NAMALWA (cell line): ENCODE data around the gene MLLT1.
A peak's percentile ranks its signal among the peaks of the same experiment; 100 is the strongest.

Experiments used
- DNase-seq: peaks from one replicate; pipeline ENCODE4 v3.0.0-alpha.2; 2015; ENCODE audit warnings: low spot score

The MLLT1 gene

GRCh38 chr19:6221220-6221877 lies 58.4 kb downstream of the MLLT1 start:
- DNase-seq: no peak

DNA sequence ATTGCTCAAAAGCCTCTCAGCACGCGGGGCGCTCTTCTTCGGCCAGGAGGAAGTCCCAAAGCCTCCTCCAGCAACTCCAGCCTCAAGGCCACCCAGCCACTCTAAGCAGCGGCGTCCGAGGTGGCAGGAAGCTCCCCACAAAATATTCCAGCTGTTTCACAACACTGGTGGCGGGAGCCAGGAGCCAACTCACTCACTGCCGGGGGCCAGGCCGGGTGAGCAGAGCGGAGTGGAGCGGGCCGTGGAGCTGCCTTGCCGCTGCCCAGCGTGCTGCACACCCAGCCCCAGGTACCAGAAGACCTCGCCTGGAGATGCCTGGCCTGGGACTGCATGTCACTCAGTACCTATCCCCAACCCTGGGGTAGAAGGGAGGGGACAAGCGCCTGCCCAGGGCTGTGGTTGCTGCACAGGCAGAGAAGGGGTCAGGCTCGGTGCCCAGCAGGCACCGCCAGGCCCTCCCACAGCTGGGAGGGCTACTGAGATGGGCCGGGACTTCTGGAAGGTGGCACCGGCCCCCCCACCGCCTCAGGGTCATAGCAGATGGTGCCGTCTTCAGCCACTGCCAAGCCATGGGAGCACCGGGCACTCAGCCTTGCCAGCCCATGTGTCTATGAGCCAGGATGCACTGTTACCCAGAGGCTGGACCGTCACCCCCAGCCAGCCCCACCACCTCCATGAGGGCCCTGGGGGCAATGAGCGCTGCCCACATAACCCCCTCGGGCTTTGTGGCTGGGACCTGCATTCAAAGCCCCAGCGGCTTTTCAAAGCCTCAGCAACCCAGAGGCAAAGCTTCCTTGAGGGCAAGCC lies 59.2 kb downstream of the MLLT1 start:
- no peak for DNase-seq

GRCh38 chr19:6219586-6220290 lies 60.0 kb downstream of the MLLT1 start:
- DNase-seq: no peak

GRCh38 chr19:6219147-6219525 lies 60.6 kb downstream of the MLLT1 start:
- no peak for DNase-seq

DNA sequence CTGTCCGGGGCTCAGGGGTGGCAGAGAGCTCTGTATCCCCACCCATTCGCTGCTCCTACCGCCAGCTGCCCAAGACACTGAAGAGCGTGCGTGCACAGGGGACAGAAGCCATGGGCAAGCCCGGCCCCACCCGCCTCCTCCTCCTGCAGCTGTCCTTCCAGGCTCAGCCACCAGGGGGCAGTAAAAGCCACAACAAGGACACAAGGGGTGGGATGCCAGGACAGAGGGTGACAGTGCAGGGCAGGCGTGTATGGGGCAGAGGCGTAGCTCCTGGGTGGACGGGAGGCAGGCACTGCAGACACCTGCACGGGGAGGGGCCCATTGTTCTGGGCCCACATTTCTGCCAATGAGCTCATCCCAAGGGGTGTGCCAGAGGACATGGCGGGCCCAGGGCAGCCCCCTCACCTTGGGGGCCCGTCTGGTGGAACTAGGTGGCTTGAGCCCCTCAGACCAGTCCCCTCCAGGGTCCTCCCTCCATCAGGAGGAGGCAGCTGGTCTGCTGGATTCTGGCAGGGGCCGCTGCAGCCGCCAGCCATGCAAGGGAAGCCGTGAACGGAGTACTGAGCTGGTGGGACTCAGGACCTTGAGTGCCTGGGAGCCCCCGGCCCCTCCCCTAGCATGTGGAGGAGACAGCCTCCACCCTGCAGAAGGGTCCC lies 61.2 kb downstream of the MLLT1 start:
- peak; percentile 90 for DNase-seq

DNA sequence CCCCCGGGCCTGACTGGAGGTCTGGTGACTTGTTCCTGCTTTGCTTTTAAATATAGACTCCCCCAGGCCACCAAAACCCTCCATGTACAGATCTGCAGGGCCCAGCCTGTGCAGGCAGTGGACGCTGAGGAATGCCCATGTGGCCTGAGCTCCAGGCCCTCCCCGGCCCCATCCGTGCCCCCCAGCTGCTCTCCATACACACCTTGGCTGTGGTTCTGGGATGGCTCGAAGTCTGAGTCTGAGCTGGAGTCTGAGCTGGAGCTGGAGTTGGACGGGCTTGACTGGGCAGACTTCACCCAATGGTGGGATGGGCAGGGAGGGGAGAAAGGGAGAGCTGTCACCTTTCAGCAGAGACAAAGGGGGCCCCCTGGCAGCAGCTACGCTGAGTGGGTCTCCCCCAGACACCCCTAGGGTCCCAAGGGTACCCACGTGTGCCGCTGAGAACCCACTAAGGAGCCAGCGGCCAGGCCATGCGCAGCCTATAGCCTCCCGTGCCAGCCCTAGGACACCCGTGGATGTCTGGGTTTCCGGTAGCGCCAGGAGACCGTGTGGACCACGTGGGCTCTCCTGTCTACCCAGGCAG lies 61.9 kb downstream of the MLLT1 start:
- DNase-seq: no peak

DNA sequence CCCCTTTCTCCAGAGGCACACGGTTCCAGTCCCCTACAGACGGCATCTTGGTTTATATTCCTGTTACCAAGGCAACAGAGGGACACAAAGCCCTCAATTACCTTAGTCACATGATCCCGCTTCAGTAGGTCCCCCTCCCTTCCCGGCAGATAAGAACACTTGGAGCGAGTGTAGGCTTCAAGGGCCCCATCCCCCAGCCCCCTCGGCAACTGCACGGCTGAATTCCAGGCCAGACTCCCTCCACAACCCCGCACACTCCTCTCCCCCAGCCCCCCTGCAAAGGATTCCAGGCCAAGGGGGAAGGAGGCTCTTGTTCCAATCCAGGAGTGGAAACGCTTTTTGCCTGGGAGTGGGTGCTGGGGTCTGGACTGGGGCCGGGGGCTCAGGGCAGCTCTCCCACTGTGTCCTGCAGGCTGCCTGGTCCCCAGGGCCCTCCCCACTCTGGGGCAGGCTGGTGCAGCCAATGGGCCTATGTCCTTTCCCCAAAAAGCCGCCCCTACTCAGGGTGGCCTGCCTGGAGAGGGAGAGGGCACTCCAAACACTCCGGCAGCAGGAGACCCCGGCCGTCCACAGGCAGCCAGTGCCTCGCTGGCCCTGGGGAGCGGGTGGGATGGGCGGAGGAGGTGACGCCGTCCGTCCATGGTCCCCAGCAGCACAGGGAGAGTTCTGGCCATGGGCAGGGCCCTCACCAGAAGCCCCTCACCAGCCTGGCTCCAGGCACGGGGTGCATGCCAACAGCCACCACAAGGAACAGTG lies 62.6 kb downstream of the MLLT1 start:
- no peak for DNase-seq

GRCh38 chr19:6216236-6216995 lies 63.4 kb downstream of the MLLT1 start:
- no peak for DNase-seq

DNA sequence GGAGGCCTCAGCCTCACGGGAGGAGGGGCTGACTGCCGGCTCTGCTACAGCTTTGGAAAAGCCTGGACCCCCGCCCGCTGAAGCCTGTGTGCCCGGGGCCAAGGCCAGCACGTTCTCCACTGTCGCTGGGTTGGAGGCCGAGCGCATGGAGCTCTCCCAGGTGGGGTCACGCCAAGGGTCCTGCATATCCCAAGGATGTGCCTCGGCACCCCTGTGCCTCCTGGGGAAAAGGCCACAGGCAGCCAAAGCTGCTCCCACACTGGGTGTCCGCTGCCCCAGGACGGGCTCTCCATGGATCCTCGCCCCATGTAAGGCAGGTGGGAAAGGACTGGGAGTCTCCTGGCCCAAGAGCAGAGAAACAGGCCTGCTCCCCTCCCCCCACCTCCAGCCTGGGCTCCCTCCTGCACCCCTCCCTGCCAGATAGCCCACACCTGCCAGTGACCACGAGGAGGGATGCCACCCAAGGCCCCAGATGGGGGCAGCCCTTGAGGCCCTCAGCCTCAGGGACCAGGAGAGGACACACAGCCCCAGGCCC lies 64.0 kb downstream of the MLLT1 start:
- no peak for DNase-seq

GRCh38 chr19:6214881-6215541 lies 64.8 kb downstream of the MLLT1 start:
- DNase-seq: no peak

- no peak for DNase-seq
Measured at GRCh38 chr19:6213696-6214641, 65.8 kb downstream of the MLLT1 start.

GRCh38 chr19:6213266-6213595 lies 66.5 kb downstream of the MLLT1 start:
- no peak for DNase-seq

- DNase-seq: no peak
Measured at GRCh38 chr19:6212403-6213265, 67.1 kb downstream of the MLLT1 start.

DNA sequence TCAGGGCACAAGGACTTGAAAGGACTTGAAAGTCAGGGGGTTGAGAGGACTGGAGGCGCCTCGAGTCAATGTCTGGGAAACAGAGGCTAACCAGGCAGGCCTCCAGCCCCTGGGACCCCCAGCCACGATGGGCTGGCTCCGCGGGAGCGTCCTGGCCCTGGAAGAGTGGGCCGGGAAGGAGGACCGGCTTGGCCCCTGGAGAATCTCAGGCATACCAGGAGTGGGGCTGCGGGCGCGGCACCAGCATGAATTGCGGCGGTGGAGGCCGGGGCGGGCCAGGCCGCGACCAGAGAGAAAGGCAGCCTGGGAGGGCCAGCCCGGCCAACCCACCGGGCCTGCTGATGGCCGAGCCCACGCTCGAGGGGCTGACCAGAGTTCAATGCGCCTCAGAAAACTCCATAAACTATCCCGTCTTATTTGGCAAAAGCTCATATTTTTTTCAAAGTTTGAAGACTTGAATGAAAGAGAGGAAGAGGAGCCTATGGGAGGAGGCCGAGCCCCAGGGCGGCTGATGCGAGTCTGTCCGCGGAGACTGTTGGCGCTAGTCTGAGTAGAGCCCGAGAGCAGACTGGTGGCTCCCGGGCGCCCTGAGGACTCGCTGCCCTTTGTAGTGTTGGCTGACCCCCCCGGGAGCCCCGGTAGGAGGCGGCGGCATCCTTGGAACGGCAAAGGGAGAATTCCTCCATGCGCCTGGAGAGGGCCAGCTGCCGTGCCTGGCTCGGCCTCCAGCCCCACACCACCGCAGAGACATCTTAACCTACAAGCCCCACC lies 68.0 kb downstream of the MLLT1 start:
- DNase-seq: no peak

DNA sequence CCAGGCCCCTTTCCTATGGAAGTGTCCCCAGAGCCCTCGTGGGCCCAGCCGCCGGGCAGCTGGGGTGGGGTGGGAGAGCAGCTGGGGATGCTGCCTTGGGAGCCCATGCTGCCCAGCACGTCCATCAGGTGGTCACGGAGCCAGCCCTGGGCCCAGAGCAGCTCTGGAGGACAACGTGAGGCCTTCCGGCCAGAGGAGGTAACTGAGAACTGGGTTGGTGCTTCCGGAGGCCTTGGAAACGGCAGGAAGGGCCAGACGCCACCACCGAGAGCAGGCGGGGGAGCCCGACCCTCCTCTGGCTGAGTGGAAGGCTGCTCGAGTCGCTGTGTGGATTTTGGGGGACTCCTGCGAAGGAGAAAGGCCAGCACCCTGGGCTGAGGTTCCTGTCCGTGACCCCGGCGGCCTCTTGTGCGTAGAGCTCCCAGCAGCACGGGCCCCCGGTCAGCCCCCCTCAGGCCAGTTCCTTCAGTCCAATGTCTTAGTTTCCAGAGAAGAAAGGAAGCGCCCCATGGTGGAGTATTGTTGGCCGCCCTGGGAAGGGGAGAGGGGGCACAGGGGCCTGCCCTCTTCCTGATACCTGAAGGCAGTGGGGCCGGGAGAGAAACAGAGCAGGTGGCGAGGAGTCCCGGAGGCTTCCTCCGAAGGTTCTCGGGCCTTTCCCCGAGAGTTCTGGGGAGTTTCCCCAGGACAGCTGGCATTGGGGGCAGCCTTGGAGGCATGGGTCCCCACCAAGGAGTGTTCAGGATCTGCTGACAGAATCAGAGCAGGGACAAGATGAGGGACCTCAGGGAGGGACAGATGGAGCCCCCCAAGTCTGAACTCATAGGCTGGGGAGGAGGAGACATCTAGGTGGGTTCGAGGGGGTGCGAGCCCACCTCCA lies 68.8 kb downstream of the MLLT1 start:
- DNase-seq: no peak

- DNase-seq: no peak
Measured at GRCh38 chr19:6210091-6210490, 69.7 kb downstream of the MLLT1 start.
